Epithelial cell of proximal tubule (primary cell): ENCODE measurements around the gene FCHSD1. TPM values are rescaled to one million over a fixed set of nuclear protein-coding genes. Genes with fewer than 3 reads are reported as not detected.

ENCODE experiments used
- DNase-seq: peaks from one replicate; pipeline ENCODE4 v3.0.0-alpha.2; 2011; ENCODE audit warnings: low read depth
- H3K4me3 ChIP-seq: 2 replicates; pipeline ENCODE4 v1.5.1; 2011; ENCODE audit warnings: low read depth, mild to moderate bottlenecking, low read length
- CTCF ChIP-seq: conservative IDR thresholded peaks from 2 replicates; pipeline ENCODE4 v1.5.1; 2012; ENCODE audit warnings: low read depth, mild to moderate bottlenecking, low read length
- total RNA-seq: library from RNA; depleted of rRNA; stranded (reverse); fragments of >200 nt; gene quantifications from 2 replicates; pipeline ENCODE4 v1.2.3, GENCODE V29; 2015

FCHSD1 gene
- total RNA-seq, 1 donor from 2014 or later, result 43.1 TPM

- H3K4me3 ChIP-seq, result no peak overlapping the region
- DNase-seq, result no peak
- no peak for TF ChIP-seq CTCF
Observed at GRCh38 chr5:141672841-141673813, 21.9 kb upstream of the FCHSD1 start.

GRCh38 chr5:141672071-141672840 is 21.0 kb upstream of the FCHSD1 start:
- H3K4me3 ChIP-seq, result no peak overlapping the region
- DNase-seq, result no peak
- no peak for TF ChIP-seq CTCF

- no peak overlapping the region for H3K4me3 ChIP-seq
- TF ChIP-seq CTCF, result no peak
- no peak for DNase-seq
Observed at GRCh38 chr5:141669520-141669919, 18.3 kb upstream of the FCHSD1 start.

- no peak overlapping the region for H3K4me3 ChIP-seq
- TF ChIP-seq CTCF, result no peak
- no peak for DNase-seq
Observed at GRCh38 chr5:141668601-141669265, 17.5 kb upstream of the FCHSD1 start.

- no peak overlapping the region for H3K4me3 ChIP-seq
- no peak for DNase-seq
- no peak for TF ChIP-seq CTCF
Observed at GRCh38 chr5:141665995-141666940, 15.1 kb upstream of the FCHSD1 start.
